Stimulated activated CD4-positive, alpha-beta T cell treated with anti-CD3 and anti-CD28 coated beads, Interleukin-15, amount 100 ng/mL, for 24 hours (primary cell): ENCODE data around the gene BBS9.
"Not testable (repeated sequence)": the region's sequence is repeated elsewhere in the genome, so short reads cannot be mapped to it uniquely, and the experiment has no call there.

Experiments
- DNase-seq: peaks from one replicate; pipeline ENCODE4 v3.0.0-alpha.2; 2020

BBS9 gene

GRCh38 chr7:33504266-33504665, 374.9 kb downstream of the BBS9 start:
- DNase-seq = no peak

GRCh38 chr7:33509206-33509605, 379.8 kb downstream of the BBS9 start:
- no peak for DNase-seq

GRCh38 chr7:33511778-33512177, 382.4 kb downstream of the BBS9 start:
- no peak for DNase-seq

- no peak for DNase-seq
Observed at GRCh38 chr7:33516568-33516967, 387.2 kb downstream of the BBS9 start.

- no peak for DNase-seq
Observed at GRCh38 chr7:33517191-33517590, 387.8 kb downstream of the BBS9 start.

- DNase-seq = not testable (repeated sequence)
Observed at GRCh38 chr7:33527008-33527407, 397.6 kb downstream of the BBS9 start.

- not testable (repeated sequence) for DNase-seq
Observed at GRCh38 chr7:33527613-33528012, 398.2 kb downstream of the BBS9 start.

GRCh38 chr7:33529070-33529469, 399.7 kb downstream of the BBS9 start:
- no peak for DNase-seq

- DNase-seq = no peak
Observed at GRCh38 chr7:33530664-33531063, 401.3 kb downstream of the BBS9 start.

GRCh38 chr7:33531888-33532287, 402.5 kb downstream of the BBS9 start:
- DNase-seq = no peak

GRCh38 chr7:33534833-33535232, 405.5 kb downstream of the BBS9 start:
- no peak for DNase-seq

- no peak for DNase-seq
Observed at GRCh38 chr7:33535989-33536388, 406.6 kb downstream of the BBS9 start.

GRCh38 chr7:33536398-33537103, 407.2 kb downstream of the BBS9 start:
- no peak for DNase-seq

- DNase-seq = no peak
Observed at GRCh38 chr7:33537104-33537477, 407.7 kb downstream of the BBS9 start.

- no peak for DNase-seq
Observed at GRCh38 chr7:33539198-33539597, 409.8 kb downstream of the BBS9 start.

- no peak for DNase-seq
Observed at GRCh38 chr7:33539659-33540400, 410.5 kb downstream of the BBS9 start.

- no peak for DNase-seq
Observed at GRCh38 chr7:33547880-33548279, 418.5 kb downstream of the BBS9 start.

GRCh38 chr7:33550363-33550762, 421.0 kb downstream of the BBS9 start:
- DNase-seq = no peak

GRCh38 chr7:33550979-33551378, 421.6 kb downstream of the BBS9 start:
- no peak for DNase-seq

GRCh38 chr7:33554046-33554445, 424.7 kb downstream of the BBS9 start:
- DNase-seq = no peak

- DNase-seq = no peak
Observed at GRCh38 chr7:33554576-33554975, 425.2 kb downstream of the BBS9 start.

GRCh38 chr7:33556472-33556871, 427.1 kb downstream of the BBS9 start:
- DNase-seq = no peak

- DNase-seq = no peak
Observed at GRCh38 chr7:33558549-33559323, 429.4 kb downstream of the BBS9 start.

GRCh38 chr7:33559324-33559710, 430.0 kb downstream of the BBS9 start:
- DNase-seq = no peak
